Measurements from ENCODE around the gene PHF21A.

PHF21A gene

GRCh38 chr11:46116007-46116711 is 5.1 kb downstream of the PHF21A start:
- no peak overlapping the region for H3K4me3 ChIP-seq (ENCODE audit: low read depth, low read length)
- no peak for TF ChIP-seq CTCF (IDR thresholded peaks at IDR 0.05; ENCODE audit: low read depth, low read length)

GRCh38 chr11:46114961-46115360 is 6.3 kb downstream of the PHF21A start:
- TF ChIP-seq CTCF (IDR thresholded peaks at IDR 0.05; ENCODE audit: low read depth, low read length), result no peak
- no peak overlapping the region for H3K4me3 ChIP-seq (ENCODE audit: low read depth, low read length)

DNA sequence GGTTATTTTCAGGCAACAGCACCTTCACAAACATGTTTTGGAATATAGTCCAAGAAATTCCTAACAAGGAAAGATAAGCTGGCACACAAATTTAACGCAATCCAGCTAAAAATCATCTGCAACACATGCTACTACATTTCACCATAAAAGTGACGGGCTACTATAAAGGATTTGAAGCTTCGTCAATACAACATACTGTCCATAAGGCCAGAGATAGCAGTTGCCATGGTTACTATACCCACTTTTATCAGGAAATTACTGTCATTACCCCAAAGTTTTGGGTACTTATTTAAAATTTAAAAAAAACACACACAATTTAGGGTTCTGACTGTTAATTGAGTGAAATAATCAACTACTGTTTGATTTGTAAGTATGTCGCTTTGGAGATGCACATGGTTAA is 6.9 kb downstream of the PHF21A start:
- H3K4me3 ChIP-seq (ENCODE audit: low read depth, low read length), result no peak overlapping the region
- no peak for TF ChIP-seq CTCF (IDR thresholded peaks at IDR 0.05; ENCODE audit: low read depth, low read length)

- no peak for TF ChIP-seq CTCF (IDR thresholded peaks at IDR 0.05; ENCODE audit: low read depth, low read length)
- no peak overlapping the region for H3K4me3 ChIP-seq (ENCODE audit: low read depth, low read length)
Measured at GRCh38 chr11:46112961-46113607, 8.2 kb downstream of the PHF21A start.

DNA sequence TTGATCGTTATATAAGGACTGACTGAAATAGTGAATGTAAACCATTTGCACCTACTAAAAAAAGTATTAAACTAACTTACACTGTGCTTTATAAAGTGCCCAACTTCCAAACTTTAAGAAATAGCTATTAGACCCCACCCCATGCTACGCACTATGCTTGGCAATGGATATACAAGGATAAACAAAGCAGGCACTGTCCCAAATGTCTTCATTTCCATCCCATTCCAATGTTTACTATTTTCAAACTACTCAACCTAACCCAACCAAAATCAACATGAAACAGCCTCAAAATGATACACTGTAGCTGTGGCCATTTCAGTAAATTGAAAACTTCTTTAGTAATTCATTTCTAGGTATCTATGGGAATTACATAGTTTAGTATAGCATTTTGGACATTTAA is 12.5 kb downstream of the PHF21A start:
- H3K4me3 ChIP-seq (ENCODE audit: low read depth, low read length), result no peak overlapping the region
- TF ChIP-seq CTCF (IDR thresholded peaks at IDR 0.05; ENCODE audit: low read depth, low read length), result no peak

- TF ChIP-seq CTCF (IDR thresholded peaks at IDR 0.05; ENCODE audit: low read depth, low read length), result no peak
- H3K4me3 ChIP-seq (ENCODE audit: low read depth, low read length), result no peak overlapping the region
Measured at GRCh38 chr11:46107780-46108179, 13.5 kb downstream of the PHF21A start.

- H3K4me3 ChIP-seq (ENCODE audit: low read depth, low read length), result no peak overlapping the region
- TF ChIP-seq CTCF (IDR thresholded peaks at IDR 0.05; ENCODE audit: low read depth, low read length), result no peak
Measured at GRCh38 chr11:46107408-46107718, 13.9 kb downstream of the PHF21A start.

All from WI38 (cell line).